ENCODE results near the gene PRICKLE1. TPM values are rescaled to one million over a fixed set of nuclear protein-coding genes. Genes with fewer than 3 reads are reported as not detected.
A peak's percentile ranks its signal among the peaks of the same experiment; 100 is the strongest.

Gene PRICKLE1
- total and polyA plus RNA-seq, 2 donors (not counting 3 experiments of a cell fraction or from before 2014, with no cell fraction given) = 34.3 to 86.0 TPM

DNA sequence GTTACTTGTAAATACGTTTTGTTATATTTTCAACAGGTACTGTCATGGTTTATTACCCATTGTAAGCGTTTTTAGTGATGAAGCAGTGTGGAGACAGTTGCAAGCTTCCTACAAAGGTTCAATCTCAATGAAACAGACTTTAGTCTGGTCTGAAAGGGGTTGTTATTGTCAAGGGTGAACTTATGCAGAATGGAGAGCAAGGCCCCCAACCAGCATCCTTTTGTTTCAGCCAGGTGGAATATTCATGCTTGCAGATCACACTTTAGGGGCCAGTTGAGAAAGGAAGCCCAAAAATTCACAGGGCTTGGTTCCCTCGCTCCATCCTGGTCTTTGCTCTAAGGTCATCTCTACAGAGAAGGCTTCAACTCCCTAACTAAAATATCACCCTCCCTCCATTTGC is 103.7 kb downstream of the PRICKLE1 start:
- TF ChIP-seq FOS (IDR thresholded peaks at IDR 0.05; ENCODE audit: borderline replicate concordance, insufficient read depth, low read length) (no peak), JUN (IDR thresholded peaks at IDR 0.05; ENCODE audit: borderline replicate concordance, insufficient read depth, insufficient read length, low read depth) (no peak)

GRCh38 chr12:42484996-42485395 is 104.5 kb downstream of the PRICKLE1 start:
- peak overlapping the region in 1 of 3 experiments; percentile 59 for H3K4me3 ChIP-seq (replicated peaks in 1 of 3; ENCODE audit: insufficient read depth in 1 of 3, low read depth in 1 of 3, low read length in 3 of 3)
- H3K79me2 ChIP-seq (ENCODE audit: control insufficient read depth, insufficient read depth, low read length) = peaks cover 61% of the 10 kb centered on the region
- peaks cover 45% of the 10 kb centered on the region for H3K4me1 ChIP-seq (ENCODE audit: control insufficient read depth, extremely low read depth, insufficient read depth, low read length)
- dilution Hi-C loops (cut with MboI; ENCODE audit: extremely low pct_ligation_motif_present, low sequenced_read_pairs) = no loop called here
- POLR2A ChIA-PET = interaction anchor here (0.5 to 2.7 kb wide), 5 partner anchors 11 to 796 kb away, joined by 3 to 7 read pairs (median 6); no protein-coding TSS in a partner anchor
- DNase-seq (ENCODE audit: low read depth, low spot score) = peak; percentile 58
- H3K9ac ChIP-seq (replicated peaks; ENCODE audit: extremely low read depth, insufficient read depth, low read length) = peak overlapping the region; percentile 97
- TF ChIP-seq EZH2 (IDR thresholded peaks at IDR 0.05; ENCODE audit: borderline replicate concordance, low read depth, low read length, severe bottlenecking) (no peak), POLR2AphosphoS5 (IDR thresholded peaks at IDR 0.05; ENCODE audit: insufficient read depth, low read depth, low read length) (no peak), MAX (IDR thresholded peaks at IDR 0.05; ENCODE audit: insufficient read depth, insufficient read length) (no peak), CTCF (IDR thresholded peaks at IDR 0.05; ENCODE audit: extremely low read depth in 1 of 2, insufficient read depth in 1 of 2, low read depth in 1 of 2, low read length in 2 of 2) (no peak), MYC (IDR thresholded peaks at IDR 0.05; ENCODE audit: low read depth, low read length) (no peak), FOS (IDR thresholded peaks at IDR 0.05; ENCODE audit: borderline replicate concordance, insufficient read depth, low read length) (no peak), JUN (IDR thresholded peaks at IDR 0.05; ENCODE audit: borderline replicate concordance, insufficient read depth, insufficient read length, low read depth) (no peak), GATA2 (IDR thresholded peaks at IDR 0.05; ENCODE audit: insufficient read depth, insufficient read length, low read depth, low read length) (no peak), POLR2A (IDR thresholded peaks at IDR 0.05; ENCODE audit: low read depth, low read length) (no peak)
- H3K27ac ChIP-seq (ENCODE audit: insufficient read depth, low read depth, low read length) = peak overlapping the region; percentile 96
- H3K4me2 ChIP-seq (ENCODE audit: insufficient read depth, low read length) = peak overlapping the region; percentile 74
- H4K20me1 ChIP-seq (replicated peaks; ENCODE audit: control insufficient read depth, extremely low read depth, insufficient read depth, low read length) = no peaks in the 10 kb centered on the region
- no peaks in the 10 kb centered on the region for H3K27me3 ChIP-seq (ENCODE audit: control insufficient read depth in 2 of 2, insufficient read depth in 2 of 2, low read length in 2 of 2)
- no peaks in the 10 kb centered on the region for H3K9me3 ChIP-seq (replicated peaks; ENCODE audit: control insufficient read depth, insufficient read depth, low read length)
- no TSS peak for BruUV-seq (replicated peaks)
- H3K9me1 ChIP-seq (replicated peaks; ENCODE audit: control insufficient read depth, extremely low read depth, insufficient read depth, low read length) = no peaks in the 10 kb centered on the region
- H3K36me3 ChIP-seq (ENCODE audit: control insufficient read depth in 2 of 2, extremely low read depth in 1 of 2, insufficient read depth in 2 of 2, low read length in 2 of 2) = no peaks in the 10 kb centered on the region
- H2AFZ ChIP-seq (ENCODE audit: low read depth, low read length) = no peak overlapping the region
- intact Hi-C loops (cut with micrococcal nuclease) = loop anchor here (5.0 to 10.0 kb wide), 5 partner anchors 188 to 1223 kb away; no protein-coding TSS in a partner anchor
- CTCF ChIA-PET = interaction anchor here (0.9 to 4.8 kb wide), 10 partner anchors 9 to 852 kb away, joined by 3 to 101 read pairs (median 4); no protein-coding TSS in a partner anchor
- peak; percentile 62 for FAIRE-seq

More for the DNA sequence above, 103.7 kb downstream of the PRICKLE1 start:
- no peak for DNase-seq (ENCODE audit: low read depth, low spot score)
- BruUV-seq (replicated peaks) = no TSS peak
- H3K4me2 ChIP-seq (ENCODE audit: insufficient read depth, low read length) = peak overlapping the region; percentile 74
- POLR2A ChIA-PET = interaction anchor here (2.2 kb wide), 1 partner anchor 796 kb away, joined by 6 read pairs; no protein-coding TSS in a partner anchor
- no peaks in the 10 kb centered on the region for H3K36me3 ChIP-seq (ENCODE audit: control insufficient read depth in 2 of 2, extremely low read depth in 1 of 2, insufficient read depth in 2 of 2, low read length in 2 of 2)
- intact Hi-C loops (cut with micrococcal nuclease) = loop anchor here (10.0 kb wide), 1 partner anchor 599 kb away; no protein-coding TSS in a partner anchor
- H3K9me1 ChIP-seq (replicated peaks; ENCODE audit: control insufficient read depth, extremely low read depth, insufficient read depth, low read length) = no peaks in the 10 kb centered on the region
- no peak overlapping the region for H2AFZ ChIP-seq (ENCODE audit: low read depth, low read length)
- CTCF ChIA-PET = interaction anchor here (1.1 to 4.8 kb wide), 4 partner anchors 79 to 851 kb away, joined by 3 to 101 read pairs (median 58); no protein-coding TSS in a partner anchor
- dilution Hi-C loops (cut with MboI; ENCODE audit: extremely low pct_ligation_motif_present, low sequenced_read_pairs) = no loop called here
- no peak overlapping the region for H3K27ac ChIP-seq (ENCODE audit: insufficient read depth, low read depth, low read length)
- H3K4me1 ChIP-seq (ENCODE audit: control insufficient read depth, extremely low read depth, insufficient read depth, low read length) = peaks cover 37% of the 10 kb centered on the region
- no peak overlapping the region for H3K4me3 ChIP-seq (replicated peaks in 1 of 3; ENCODE audit: insufficient read depth in 1 of 3, low read depth in 1 of 3, low read length in 3 of 3)
- H3K9me3 ChIP-seq (replicated peaks; ENCODE audit: control insufficient read depth, insufficient read depth, low read length) = no peaks in the 10 kb centered on the region
- FAIRE-seq = no peak
- no peaks in the 10 kb centered on the region for H3K27me3 ChIP-seq (ENCODE audit: control insufficient read depth in 2 of 2, insufficient read depth in 2 of 2, low read length in 2 of 2)
- no peaks in the 10 kb centered on the region for H4K20me1 ChIP-seq (replicated peaks; ENCODE audit: control insufficient read depth, extremely low read depth, insufficient read depth, low read length)
- H3K79me2 ChIP-seq (ENCODE audit: control insufficient read depth, insufficient read depth, low read length) = peaks cover 52% of the 10 kb centered on the region
- H3K9ac ChIP-seq (replicated peaks; ENCODE audit: extremely low read depth, insufficient read depth, low read length) = no peak overlapping the region

Measured in endothelial cell of umbilical vein (primary cell).